Colonic mucosa (tissue), 4 donors: ENCODE measurements around the gene SPON1. TPM values are rescaled to one million over a fixed set of nuclear protein-coding genes. Genes with fewer than 3 reads are reported as not detected.
A peak's percentile ranks its signal among the peaks of the same experiment; 100 is the strongest.
"Not testable (repeated sequence)": the region's sequence is repeated elsewhere in the genome, so short reads cannot be mapped to it uniquely, and the experiment has no call there.

Experiments
- DNase-seq: peaks from one replicate; pipeline ENCODE4 v3.0.0-alpha.2; 2020
- H3K27ac ChIP-seq: fragments of 200-600 bp; one replicate; pipeline ENCODE4 v1.8.0; 2021
- H3K27me3 ChIP-seq: fragments of 200-600 bp; one replicate; pipeline ENCODE4 v1.8.0; 2021
- H3K36me3 ChIP-seq: fragments of 200-600 bp; one replicate; pipeline ENCODE4 v1.8.0; 2021
- H3K4me1 ChIP-seq: fragments of 200-600 bp; one replicate; pipeline ENCODE4 v1.8.0; 2021; ENCODE audit warnings: mild to moderate bottlenecking
- H3K4me3 ChIP-seq: fragments of 200-600 bp; one replicate; pipeline ENCODE4 v1.8.0; 2021
- H3K9ac ChIP-seq, 2 donors: one replicate each; pipeline ENCODE4 v1.7.0; 2013; ENCODE audit warnings: control low read depth in 2 of 2, low read depth in 2 of 2, low read length in 2 of 2
- H3K9me3 ChIP-seq: fragments of 200-600 bp; one replicate; pipeline ENCODE4 v1.8.0; 2021
- CTCF ChIP-seq: fragments of 200-600 bp; IDR thresholded peaks from one replicate; pipeline ENCODE4 v1.8.0; 2022; ENCODE audit warnings: antibody characterized with exemption, mild to moderate bottlenecking
- intact Hi-C: fragments of 100-400 bp; cut with DNase I; formaldehyde crosslinking; loops from one replicate; pipeline ENCODE4 v1.14.1; 2022
- total RNA-seq, 2 donors: library from RNA; stranded (reverse); fragmentation: NEBNext Ultra II Directional in 1 of 2; extraction: Animal tissue kit (Norgen Biotek cat#: 25700) in 1 of 2; gene quantifications; one replicate each; pipeline ENCODE4 v1.2.1, GENCODE V29; 2021
- donor health status: healthy.
- donor health status: DM: no; HTN: no; CAD: no.
- donor health status: DM: no; HTN: no; CAD: no.

SPON1 gene
- total RNA-seq, 2 donors from 2014 or later = 91.4 to 93.9 TPM

GRCh38 chr11:13984616-13985450, 22.3 kb downstream of the SPON1 start:
- Histone ChIP-seq H3K9ac (no peak overlapping the region), H3K27me3 (no peaks in the 10 kb centered on the region), H3K9me3 (no peaks in the 10 kb centered on the region), H3K36me3 (no peaks in the 10 kb centered on the region), H3K4me1 (no peaks in the 10 kb centered on the region), H3K4me3 (no peak overlapping the region), H3K27ac (no peak overlapping the region)
- no peak for TF ChIP-seq CTCF
- no peak for DNase-seq
- intact Hi-C loops = no loop called here

- H3K27ac ChIP-seq, intact Hi-C loops, DNase-seq, H3K27me3 ChIP-seq, H3K4me1 ChIP-seq, H3K9me3 ChIP-seq, H3K36me3 ChIP-seq, H3K4me3 ChIP-seq, H3K9ac ChIP-seq: not testable (repeated sequence)
These were observed 24.2 kb downstream of the SPON1 start for GRCh38 chr11:13986695-13987094.

- H3K4me3 ChIP-seq = peak overlapping the region; percentile 23
- H3K36me3 ChIP-seq, H3K9ac ChIP-seq, intact Hi-C loops, H3K9me3 ChIP-seq, H3K4me1 ChIP-seq, H3K27me3 ChIP-seq: not testable (repeated sequence)
- peak; percentile 87 for DNase-seq
- peak overlapping the region; percentile 65 for H3K27ac ChIP-seq
These were observed 29.8 kb downstream of the SPON1 start for GRCh38 chr11:13992158-13992856.

GRCh38 chr11:13993096-13993765, 30.7 kb downstream of the SPON1 start:
- H3K9me3 ChIP-seq = no peaks in the 10 kb centered on the region
- no peaks in the 10 kb centered on the region for H3K36me3 ChIP-seq
- no peaks in the 10 kb centered on the region for H3K27me3 ChIP-seq
- H3K27ac ChIP-seq = peak overlapping the region; percentile 65
- H3K9ac ChIP-seq = peak overlapping the region in 1 of 2 donors; percentile 14
- H3K4me3 ChIP-seq = no peak overlapping the region
- peak; percentile 68 for DNase-seq
- H3K4me1 ChIP-seq = peaks cover 8% of the 10 kb centered on the region
- no peak for TF ChIP-seq CTCF
- intact Hi-C loops = no loop called here

- H3K36me3 ChIP-seq = no peaks in the 10 kb centered on the region
- peaks cover 8% of the 10 kb centered on the region for H3K4me1 ChIP-seq
- H3K9me3 ChIP-seq = no peaks in the 10 kb centered on the region
- no peak overlapping the region for H3K4me3 ChIP-seq
- no peak overlapping the region for H3K9ac ChIP-seq
- intact Hi-C loops = no loop called here
- no peak overlapping the region for H3K27ac ChIP-seq
- no peaks in the 10 kb centered on the region for H3K27me3 ChIP-seq
- no peak for TF ChIP-seq CTCF
- DNase-seq = no peak
These were observed 35.4 kb downstream of the SPON1 start for GRCh38 chr11:13997881-13998280.

- Histone ChIP-seq H3K27ac (no peak overlapping the region), H3K4me3 (no peak overlapping the region), H3K9ac (no peak overlapping the region), H3K27me3 (no peaks in the 10 kb centered on the region), H3K4me1 (peaks cover 5% of the 10 kb centered on the region), H3K9me3 (no peaks in the 10 kb centered on the region), H3K36me3 (no peaks in the 10 kb centered on the region)
- DNase-seq = no peak
- intact Hi-C loops = no loop called here
- TF ChIP-seq CTCF = no peak
These were observed 37.2 kb downstream of the SPON1 start for GRCh38 chr11:13999704-14000103.
